B cell (primary cell): Measurements from ENCODE around the gene CDKN1A.

Experiments used
- EZH2 ChIP-seq: IDR thresholded peaks from 2 replicates; pipeline ENCODE4 v1.6.1; 2012; ENCODE audit warnings: borderline replicate concordance, low read depth, mild to moderate bottlenecking, moderate library complexity, low read length; ENCODE audit not compliant: insufficient read depth, poor library complexity, severe bottlenecking
- TF ChIP-seq, protein P1 (sequence below): fragments of 200-600 bp; IDR thresholded peaks from one replicate; pipeline ENCODE4 v1.8.0; 2022; ENCODE audit warnings: antibody characterized with exemption, mild to moderate bottlenecking

- TF ChIP-seq, protein P1, sequence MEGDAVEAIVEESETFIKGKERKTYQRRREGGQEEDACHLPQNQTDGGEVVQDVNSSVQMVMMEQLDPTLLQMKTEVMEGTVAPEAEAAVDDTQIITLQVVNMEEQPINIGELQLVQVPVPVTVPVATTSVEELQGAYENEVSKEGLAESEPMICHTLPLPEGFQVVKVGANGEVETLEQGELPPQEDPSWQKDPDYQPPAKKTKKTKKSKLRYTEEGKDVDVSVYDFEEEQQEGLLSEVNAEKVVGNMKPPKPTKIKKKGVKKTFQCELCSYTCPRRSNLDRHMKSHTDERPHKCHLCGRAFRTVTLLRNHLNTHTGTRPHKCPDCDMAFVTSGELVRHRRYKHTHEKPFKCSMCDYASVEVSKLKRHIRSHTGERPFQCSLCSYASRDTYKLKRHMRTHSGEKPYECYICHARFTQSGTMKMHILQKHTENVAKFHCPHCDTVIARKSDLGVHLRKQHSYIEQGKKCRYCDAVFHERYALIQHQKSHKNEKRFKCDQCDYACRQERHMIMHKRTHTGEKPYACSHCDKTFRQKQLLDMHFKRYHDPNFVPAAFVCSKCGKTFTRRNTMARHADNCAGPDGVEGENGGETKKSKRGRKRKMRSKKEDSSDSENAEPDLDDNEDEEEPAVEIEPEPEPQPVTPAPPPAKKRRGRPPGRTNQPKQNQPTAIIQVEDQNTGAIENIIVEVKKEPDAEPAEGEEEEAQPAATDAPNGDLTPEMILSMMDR = no peak
- TF ChIP-seq EZH2 = no peak
Observed at GRCh38 chr6:36692861-36693702, 14.6 kb downstream of the CDKN1A start.
